ENCODE data around the gene NLRP10. TPM values are rescaled to one million over a fixed set of nuclear protein-coding genes. Genes with fewer than 3 reads are reported as not detected.

Gene NLRP10, protein sequence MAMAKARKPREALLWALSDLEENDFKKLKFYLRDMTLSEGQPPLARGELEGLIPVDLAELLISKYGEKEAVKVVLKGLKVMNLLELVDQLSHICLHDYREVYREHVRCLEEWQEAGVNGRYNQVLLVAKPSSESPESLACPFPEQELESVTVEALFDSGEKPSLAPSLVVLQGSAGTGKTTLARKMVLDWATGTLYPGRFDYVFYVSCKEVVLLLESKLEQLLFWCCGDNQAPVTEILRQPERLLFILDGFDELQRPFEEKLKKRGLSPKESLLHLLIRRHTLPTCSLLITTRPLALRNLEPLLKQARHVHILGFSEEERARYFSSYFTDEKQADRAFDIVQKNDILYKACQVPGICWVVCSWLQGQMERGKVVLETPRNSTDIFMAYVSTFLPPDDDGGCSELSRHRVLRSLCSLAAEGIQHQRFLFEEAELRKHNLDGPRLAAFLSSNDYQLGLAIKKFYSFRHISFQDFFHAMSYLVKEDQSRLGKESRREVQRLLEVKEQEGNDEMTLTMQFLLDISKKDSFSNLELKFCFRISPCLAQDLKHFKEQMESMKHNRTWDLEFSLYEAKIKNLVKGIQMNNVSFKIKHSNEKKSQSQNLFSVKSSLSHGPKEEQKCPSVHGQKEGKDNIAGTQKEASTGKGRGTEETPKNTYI
- total RNA-seq (2021) = 0.96 and 1.6 TPM in 2 replicates
- Bru-seq, nascent RNA = percentile 20 among the genes with signal in this experiment
- percentile 34 among the genes with signal in this experiment for BruChase-seq, experiment 1, labeled RNA remaining after a 2-hour chase
- BruChase-seq, experiment 2, labeled RNA remaining after a 6-hour chase = percentile 48 among the genes with signal in this experiment
- long read RNA-seq = 0 reads

DNA sequence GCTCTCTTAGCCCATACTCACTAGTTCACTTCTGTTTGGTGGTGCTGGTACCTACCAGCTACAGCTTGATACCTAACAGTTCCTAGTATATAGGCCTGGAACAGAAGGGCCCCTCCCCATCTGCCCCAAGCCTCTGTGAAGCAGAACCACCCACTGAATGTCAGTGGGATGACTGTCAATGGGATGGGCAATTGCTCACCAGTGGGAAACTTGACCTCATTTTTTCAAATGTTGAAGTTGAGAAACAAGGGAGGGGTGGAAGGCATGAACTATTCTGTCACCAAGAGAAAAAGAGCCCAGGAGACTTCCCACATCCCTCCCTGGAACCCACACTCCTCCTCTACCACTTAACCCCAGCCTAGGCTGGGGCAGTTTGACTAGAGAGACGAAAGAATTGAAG lies at the start of gene NLRP10:
Gene NLRP10 (minus strand): TSS at position 62 of the 400 bp plus-strand sequence. CDS start 1,952 bp downstream, outside the sequence.
- intact Hi-C loops (cut with micrococcal nuclease; ENCODE audit: unreplicated experiment) = no loop called here
- Histone ChIP-seq H3K4me2 (peak within 1 kb of the TSS; percentile 19), H3K4me1 (replicated peaks; ENCODE audit: insufficient read depth) (peaks cover 14% of the 10 kb centered on the region), H3K4me3 (no peak within 1 kb of the TSS), H3F3A (ENCODE audit: insufficient read depth, low read depth) (no peaks in the 10 kb centered on the region), H3K9me3 (ENCODE audit: insufficient read depth, low read depth) (no peaks in the 10 kb centered on the region), H3K27me3 (ENCODE audit: insufficient read depth, low read depth) (no peaks in the 10 kb centered on the region), H3K27ac (peak within 1 kb of the TSS; percentile 39; the same call in 1 of the 2 replicates), H4K20me1 (ENCODE audit: insufficient read depth) (no peaks in the 10 kb centered on the region), H2AFZ (no peak within 1 kb of the TSS), H3K36me3 (ENCODE audit: low read depth) (no peaks in the 10 kb centered on the region), H3K79me2 (ENCODE audit: low read depth) (no peaks in the 10 kb centered on the region), H3K9me2 (ENCODE audit: insufficient read depth) (no peaks in the 10 kb centered on the region)
- ChIA-PET CTCF (interaction anchor here (0.5 kb wide), 1 partner anchor 21 kb away, joined by 3 read pairs; no protein-coding TSS in a partner anchor), POLR2A (ENCODE audit: unreplicated experiment) (no interaction called here)
- BruUV-seq (replicated peaks) = no TSS peak
- TF ChIP-seq, protein P1, sequence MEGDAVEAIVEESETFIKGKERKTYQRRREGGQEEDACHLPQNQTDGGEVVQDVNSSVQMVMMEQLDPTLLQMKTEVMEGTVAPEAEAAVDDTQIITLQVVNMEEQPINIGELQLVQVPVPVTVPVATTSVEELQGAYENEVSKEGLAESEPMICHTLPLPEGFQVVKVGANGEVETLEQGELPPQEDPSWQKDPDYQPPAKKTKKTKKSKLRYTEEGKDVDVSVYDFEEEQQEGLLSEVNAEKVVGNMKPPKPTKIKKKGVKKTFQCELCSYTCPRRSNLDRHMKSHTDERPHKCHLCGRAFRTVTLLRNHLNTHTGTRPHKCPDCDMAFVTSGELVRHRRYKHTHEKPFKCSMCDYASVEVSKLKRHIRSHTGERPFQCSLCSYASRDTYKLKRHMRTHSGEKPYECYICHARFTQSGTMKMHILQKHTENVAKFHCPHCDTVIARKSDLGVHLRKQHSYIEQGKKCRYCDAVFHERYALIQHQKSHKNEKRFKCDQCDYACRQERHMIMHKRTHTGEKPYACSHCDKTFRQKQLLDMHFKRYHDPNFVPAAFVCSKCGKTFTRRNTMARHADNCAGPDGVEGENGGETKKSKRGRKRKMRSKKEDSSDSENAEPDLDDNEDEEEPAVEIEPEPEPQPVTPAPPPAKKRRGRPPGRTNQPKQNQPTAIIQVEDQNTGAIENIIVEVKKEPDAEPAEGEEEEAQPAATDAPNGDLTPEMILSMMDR (conservative IDR thresholded peaks at IDR 0.05) = no peak
- TF ChIP-seq EZH2 (IDR thresholded peaks at IDR 0.05; ENCODE audit: low read depth) = no peak
- peak in 1 of 2 experiments; percentile 9 for DNase-seq

DNA sequence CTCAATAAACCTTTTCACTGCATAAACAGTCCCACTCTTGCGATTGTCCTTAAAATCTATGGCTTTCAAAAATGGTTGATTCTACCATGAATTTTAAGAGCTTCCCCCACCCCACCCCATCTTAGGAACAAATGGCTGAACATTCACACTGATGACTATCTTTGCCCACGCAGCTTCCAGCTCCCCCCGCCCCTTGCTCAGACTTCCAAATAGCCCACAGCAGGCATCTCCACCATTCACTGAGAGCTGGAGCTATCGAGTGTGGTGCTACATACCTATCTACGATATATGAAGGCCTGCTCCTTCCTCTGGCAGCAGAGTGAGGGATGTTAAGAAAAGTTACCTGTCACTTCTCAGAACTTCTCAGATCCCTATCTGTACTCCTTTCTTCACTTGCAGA lies 48.6 kb upstream of the NLRP10 start:
- Histone ChIP-seq H3K27ac (no peak overlapping the region), H3K9me3 (ENCODE audit: insufficient read depth, low read depth) (no peaks in the 10 kb centered on the region), H3K9me2 (ENCODE audit: insufficient read depth) (no peaks in the 10 kb centered on the region), H3K27me3 (ENCODE audit: insufficient read depth, low read depth) (peaks cover 3% of the 10 kb centered on the region; the same call in 1 of the 2 replicates), H3F3A (ENCODE audit: insufficient read depth, low read depth) (no peaks in the 10 kb centered on the region), H2AFZ (no peak overlapping the region), H4K20me1 (ENCODE audit: insufficient read depth) (no peaks in the 10 kb centered on the region), H3K79me2 (ENCODE audit: low read depth) (no peaks in the 10 kb centered on the region), H3K4me3 (no peak overlapping the region), H3K36me3 (ENCODE audit: low read depth) (no peaks in the 10 kb centered on the region), H3K4me2 (no peak overlapping the region), H3K4me1 (replicated peaks; ENCODE audit: insufficient read depth) (no peaks in the 10 kb centered on the region)
- ChIA-PET CTCF (no interaction called here), POLR2A (ENCODE audit: unreplicated experiment) (no interaction called here)
- no TSS peak for BruUV-seq (replicated peaks)
- TF ChIP-seq, protein P1 (conservative IDR thresholded peaks at IDR 0.05) = no peak
- no peak for TF ChIP-seq EZH2 (IDR thresholded peaks at IDR 0.05; ENCODE audit: low read depth)
- DNase-seq = no peak
- intact Hi-C loops (cut with micrococcal nuclease; ENCODE audit: unreplicated experiment) = no loop called here

DNA sequence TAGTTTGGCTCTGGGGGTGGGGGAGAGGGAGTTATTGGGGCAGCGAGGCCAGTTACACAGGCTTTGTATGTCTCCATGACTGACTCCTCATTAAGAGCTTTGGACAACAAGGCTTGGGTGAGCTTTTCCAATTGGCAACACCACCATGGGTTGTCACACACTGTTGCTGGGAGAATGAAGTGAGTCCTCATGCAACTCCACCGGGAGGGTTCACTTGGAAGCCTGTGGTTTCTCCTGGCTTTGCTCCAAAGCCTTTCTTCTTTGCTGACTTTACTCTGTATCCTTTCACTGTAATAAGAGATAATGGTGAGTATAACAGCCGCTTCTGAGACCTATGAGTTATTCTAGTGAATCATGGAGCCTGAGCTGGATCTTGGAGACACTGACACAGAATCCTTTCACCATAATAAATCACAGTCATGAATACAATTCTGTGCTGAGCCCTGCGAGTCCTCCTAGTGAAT lies 46.8 kb upstream of the NLRP10 start:
- Histone ChIP-seq H3F3A (ENCODE audit: insufficient read depth, low read depth) (no peaks in the 10 kb centered on the region), H3K4me1 (replicated peaks; ENCODE audit: insufficient read depth) (no peaks in the 10 kb centered on the region), H3K9me2 (ENCODE audit: insufficient read depth) (no peaks in the 10 kb centered on the region), H3K27ac (no peak overlapping the region), H3K4me2 (no peak overlapping the region), H3K36me3 (ENCODE audit: low read depth) (no peaks in the 10 kb centered on the region), H4K20me1 (ENCODE audit: insufficient read depth) (no peaks in the 10 kb centered on the region), H3K9me3 (ENCODE audit: insufficient read depth, low read depth) (no peaks in the 10 kb centered on the region), H3K79me2 (ENCODE audit: low read depth) (no peaks in the 10 kb centered on the region), H3K4me3 (no peak overlapping the region), H2AFZ (no peak overlapping the region), H3K27me3 (ENCODE audit: insufficient read depth, low read depth) (peaks cover 3% of the 10 kb centered on the region; the same call in 1 of the 2 replicates)
- ChIA-PET CTCF (no interaction called here), POLR2A (ENCODE audit: unreplicated experiment) (no interaction called here)
- DNase-seq = no peak
- intact Hi-C loops (cut with micrococcal nuclease; ENCODE audit: unreplicated experiment) = no loop called here
- TF ChIP-seq, protein P1 (conservative IDR thresholded peaks at IDR 0.05) = no peak
- TF ChIP-seq EZH2 (IDR thresholded peaks at IDR 0.05; ENCODE audit: low read depth) = no peak
- BruUV-seq (replicated peaks) = no TSS peak

Measured in PC-9 (cell line).